ENCODE data around the gene UBR4.

UBR4 gene

DNA sequence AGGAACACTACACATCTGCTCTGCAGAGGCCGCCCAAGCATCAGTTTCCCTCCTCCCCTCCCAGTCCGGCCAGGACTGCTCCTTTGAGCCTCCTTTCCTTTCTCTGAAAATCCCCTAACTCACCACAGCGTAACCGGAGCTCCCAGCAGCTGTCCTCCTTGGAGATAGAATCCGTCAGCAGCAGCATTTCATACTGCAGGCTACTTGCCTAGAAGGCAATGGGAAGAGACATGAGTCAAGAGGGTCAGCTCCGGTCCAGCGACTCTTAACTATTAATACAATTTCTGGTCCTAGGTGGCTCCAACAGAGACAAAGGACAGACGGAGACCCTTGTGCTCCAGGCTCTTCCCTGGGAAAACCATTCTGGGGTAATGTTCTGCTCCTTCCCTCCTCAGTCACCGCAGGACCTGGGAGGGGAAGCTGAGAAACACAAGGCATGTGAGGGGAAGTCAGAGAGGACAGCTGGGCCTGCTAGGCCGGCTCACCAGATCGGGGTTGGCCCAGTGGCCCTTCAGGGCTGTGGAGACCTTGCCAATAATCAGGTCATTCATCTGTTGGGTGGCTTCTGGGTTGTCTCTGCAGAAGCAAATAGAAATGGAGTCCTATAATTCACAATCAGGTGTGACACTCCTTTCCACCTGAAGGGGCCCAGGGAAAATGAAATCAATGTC lies 99.7 kb downstream of the UBR4 start:
- DNase-seq (ENCODE audit: low read depth) = no peak
- no peak overlapping the region for H3K4me3 ChIP-seq (ENCODE audit: low read depth, low read length)

GRCh38 chr1:19109545-19109944 lies 100.5 kb downstream of the UBR4 start:
- DNase-seq (ENCODE audit: low read depth) = no peak

GRCh38 chr1:19101244-19101643 lies 108.8 kb downstream of the UBR4 start:
- DNase-seq (ENCODE audit: low read depth) = peak; percentile 12
- H3K4me3 ChIP-seq (ENCODE audit: low read depth, low read length) = no peak overlapping the region

More at GRCh38 chr1:19109545-19109944, 100.5 kb downstream of the UBR4 start:
- H3K4me3 ChIP-seq (ENCODE audit: low read depth, low read length) = no peak overlapping the region

DNA sequence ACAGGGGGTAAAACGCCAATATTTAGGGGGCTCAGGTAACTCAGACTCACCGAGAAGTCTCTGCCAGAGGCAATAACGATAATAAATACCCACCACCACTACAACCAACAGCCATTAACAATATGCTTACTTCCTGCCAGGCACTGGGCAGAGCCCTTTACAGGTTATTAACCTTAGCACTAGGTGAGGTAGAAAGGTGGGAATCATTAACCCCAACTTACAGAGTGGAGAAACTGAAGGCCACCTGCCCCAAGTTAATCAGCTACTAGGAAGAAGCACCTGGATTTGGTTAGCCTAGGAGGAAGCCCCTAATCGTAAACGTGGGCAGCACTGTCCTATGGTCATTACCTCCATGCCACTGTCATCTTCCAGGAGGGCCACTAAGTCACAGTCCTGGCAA lies 110.0 kb downstream of the UBR4 start:
- no peak for DNase-seq (ENCODE audit: low read depth)
- H3K4me3 ChIP-seq (ENCODE audit: low read depth, low read length) = no peak overlapping the region

DNA sequence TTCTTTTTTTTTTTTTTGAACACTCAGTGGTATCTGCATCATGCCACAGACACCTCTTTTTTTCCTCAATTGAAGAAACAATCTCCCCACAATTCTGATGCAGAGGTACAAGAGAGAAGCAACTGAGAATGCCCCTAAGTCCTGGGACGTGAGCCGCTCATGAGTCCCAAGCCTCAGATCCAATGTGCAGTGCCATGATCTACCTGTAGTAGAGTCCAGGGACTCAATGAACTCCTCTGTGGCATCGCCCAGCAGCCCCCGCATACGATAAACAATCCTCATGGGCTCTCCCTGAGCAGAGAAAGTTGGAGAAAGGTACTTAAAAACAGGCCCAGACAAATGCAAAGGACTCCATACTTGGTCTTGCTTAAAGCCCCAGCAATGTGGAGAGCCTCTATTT lies 113.1 kb downstream of the UBR4 start:
- no peak overlapping the region for H3K4me3 ChIP-seq (ENCODE audit: low read depth, low read length)

DNA sequence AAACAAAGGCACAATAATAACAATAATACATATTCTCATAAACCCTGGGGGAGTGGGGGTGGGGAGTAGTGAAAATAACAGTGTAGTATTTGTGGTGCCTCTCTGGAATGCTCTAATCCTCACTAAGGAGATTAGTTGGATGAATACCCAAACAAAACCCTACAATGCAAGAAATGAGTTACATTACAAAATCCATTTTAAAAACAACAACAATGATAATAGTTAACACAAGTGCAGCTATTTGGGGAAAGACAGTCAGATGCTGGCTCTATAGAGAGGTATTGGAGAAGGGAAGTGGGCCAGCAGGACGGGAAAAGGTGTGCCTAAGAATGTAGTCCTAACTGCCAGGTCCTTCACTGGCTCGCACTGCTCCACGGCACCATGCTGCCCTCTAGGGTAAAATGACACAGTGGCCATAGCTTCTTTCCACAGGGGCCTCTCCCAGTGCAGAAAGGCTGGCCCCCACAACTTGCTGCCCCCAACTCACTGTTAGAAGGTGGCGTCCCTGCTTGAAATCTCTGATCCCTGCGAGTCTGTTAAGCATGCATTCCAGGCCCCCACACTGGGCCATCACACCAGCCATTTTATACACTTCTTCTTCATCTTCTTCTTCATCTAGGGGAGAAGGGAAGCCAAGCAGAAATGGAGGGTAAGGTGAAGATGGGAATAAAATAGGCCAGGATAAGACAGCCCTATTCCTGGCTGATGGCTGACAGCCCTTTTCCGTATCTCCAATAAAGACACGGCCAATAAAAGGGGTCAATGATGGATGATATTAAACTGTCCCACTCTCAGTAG lies 113.8 kb downstream of the UBR4 start:
- no peak for DNase-seq (ENCODE audit: low read depth)
- no peak overlapping the region for H3K4me3 ChIP-seq (ENCODE audit: low read depth, low read length)

More for the DNA sequence above, 113.1 kb downstream of the UBR4 start:
- DNase-seq (ENCODE audit: low read depth) = no peak

- no peak for DNase-seq (ENCODE audit: low read depth)
- H3K4me3 ChIP-seq (ENCODE audit: low read depth, low read length) = no peak overlapping the region
Observed at GRCh38 chr1:19091196-19091953, 118.7 kb downstream of the UBR4 start.

DNA sequence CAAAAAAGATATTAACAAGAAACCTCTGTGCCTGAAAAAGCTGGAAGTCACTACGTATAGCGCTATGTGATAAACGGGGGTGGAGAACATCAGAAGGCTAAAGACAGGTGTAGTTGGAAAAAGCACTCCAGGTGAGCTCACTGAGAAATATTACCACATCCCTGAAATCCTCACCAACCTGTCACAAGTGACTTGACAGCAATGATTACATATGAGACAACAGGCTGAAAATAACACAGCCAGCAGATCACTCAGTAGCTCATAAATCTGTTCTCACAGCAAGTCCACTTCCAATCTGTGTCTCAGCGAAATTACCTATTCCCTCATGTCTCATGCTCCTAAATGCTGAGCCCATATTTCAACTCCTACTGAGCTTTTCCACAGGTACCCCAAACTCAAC lies 120.5 kb downstream of the UBR4 start:
- DNase-seq (ENCODE audit: low read depth) = no peak
- H3K4me3 ChIP-seq (ENCODE audit: low read depth, low read length) = no peak overlapping the region

GRCh38 chr1:19088717-19089442 lies 121.2 kb downstream of the UBR4 start:
- DNase-seq (ENCODE audit: low read depth) = no peak

DNA sequence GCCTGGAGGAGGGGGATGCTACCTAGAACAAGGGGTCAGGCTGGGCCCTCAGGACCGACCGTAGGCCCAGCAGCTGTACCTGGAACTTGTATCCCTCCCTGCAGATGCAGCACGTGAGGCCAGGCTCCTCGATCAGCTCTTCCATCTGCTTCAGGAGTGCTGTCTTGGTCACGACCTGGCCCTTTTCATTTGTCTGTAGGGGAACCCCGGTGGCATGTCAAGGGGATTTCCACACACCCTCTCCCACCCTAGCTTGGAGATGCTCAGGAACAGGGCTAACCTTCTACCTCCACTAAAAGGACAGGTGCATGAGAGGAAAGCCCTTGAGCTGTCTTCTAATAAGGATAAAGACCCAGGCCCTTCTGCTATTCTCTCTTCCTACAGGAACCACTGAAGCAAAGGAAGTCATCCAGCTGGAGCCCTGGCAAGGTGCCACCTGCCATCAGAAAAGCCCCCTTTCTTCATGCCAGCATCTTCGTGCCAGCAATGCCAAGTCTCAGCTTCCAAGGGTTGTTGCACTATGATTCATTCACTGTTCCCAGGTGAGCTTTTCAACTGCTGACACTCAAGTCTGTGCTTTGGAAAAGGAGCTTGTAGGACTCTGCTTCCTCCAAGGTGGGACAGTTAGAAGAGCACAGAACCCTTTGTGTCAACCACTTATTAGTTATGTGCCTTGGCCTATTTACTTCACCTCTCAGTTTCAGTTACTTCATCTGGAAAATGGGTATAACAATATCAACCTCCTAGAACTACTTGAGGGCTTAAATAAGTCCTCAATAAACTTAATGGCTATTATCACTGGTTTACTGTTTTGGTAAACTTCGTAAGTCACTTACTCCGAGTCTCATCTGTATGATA lies 122.1 kb downstream of the UBR4 start:
- H3K4me3 ChIP-seq (ENCODE audit: low read depth, low read length) = no peak overlapping the region
- no peak for DNase-seq (ENCODE audit: low read depth)

More at GRCh38 chr1:19088717-19089442, 121.2 kb downstream of the UBR4 start:
- H3K4me3 ChIP-seq (ENCODE audit: low read depth, low read length) = no peak overlapping the region

- no peak overlapping the region for H3K4me3 ChIP-seq (ENCODE audit: low read depth, low read length)
- no peak for DNase-seq (ENCODE audit: low read depth)
Observed at GRCh38 chr1:19087017-19087736, 122.9 kb downstream of the UBR4 start.

- DNase-seq (ENCODE audit: low read depth) = no peak
- no peak overlapping the region for H3K4me3 ChIP-seq (ENCODE audit: low read depth, low read length)
Observed at GRCh38 chr1:19086176-19086875, 123.7 kb downstream of the UBR4 start.

DNA sequence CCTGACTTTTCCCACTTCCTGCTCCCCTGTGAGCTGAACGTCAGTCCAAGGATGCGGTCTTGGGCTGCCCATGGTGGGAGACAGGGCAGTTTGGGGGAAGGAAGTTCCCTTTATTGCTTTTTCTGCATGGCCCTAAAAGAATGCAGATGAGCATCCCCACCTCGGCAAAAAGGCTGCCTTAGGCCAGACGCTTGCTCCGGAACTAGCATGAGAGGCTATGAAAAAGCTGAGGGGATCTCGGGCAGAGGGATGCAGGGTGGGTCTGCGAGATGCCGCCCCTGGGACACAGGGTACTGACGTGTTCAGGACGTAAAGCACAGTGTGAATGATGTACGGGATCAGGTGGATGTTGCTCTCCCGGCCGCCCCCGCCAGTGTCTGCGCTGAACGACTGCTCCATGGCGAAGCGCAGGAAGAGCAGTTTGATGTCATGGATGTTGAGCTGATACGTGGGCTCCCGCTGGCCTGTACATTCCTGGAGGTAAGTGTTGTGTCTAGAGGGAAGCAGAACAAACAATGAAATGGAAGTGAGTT lies 125.8 kb downstream of the UBR4 start:
- no peak overlapping the region for H3K4me3 ChIP-seq (ENCODE audit: low read depth, low read length)
- DNase-seq (ENCODE audit: low read depth) = no peak

DNA sequence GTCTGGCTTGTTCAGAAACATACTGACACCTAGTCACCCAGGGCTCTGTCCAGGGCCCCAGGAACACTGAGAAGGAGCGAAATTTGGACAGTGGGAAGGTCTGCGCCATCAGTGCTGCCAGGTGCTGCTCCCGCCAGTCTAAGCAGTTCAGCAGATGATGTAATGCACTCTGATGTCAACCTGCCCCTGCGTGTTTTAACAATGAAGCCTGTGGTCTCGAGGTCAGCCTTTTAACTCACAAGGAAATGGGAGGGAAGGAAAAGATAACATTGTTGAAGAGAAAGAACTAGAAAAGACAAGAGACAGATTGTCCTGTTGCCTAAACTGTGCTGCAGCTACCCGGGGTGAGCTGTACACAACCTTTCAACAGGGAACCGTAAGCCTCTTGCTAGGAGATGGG lies 127.0 kb downstream of the UBR4 start:
- DNase-seq (ENCODE audit: low read depth) = no peak

DNA sequence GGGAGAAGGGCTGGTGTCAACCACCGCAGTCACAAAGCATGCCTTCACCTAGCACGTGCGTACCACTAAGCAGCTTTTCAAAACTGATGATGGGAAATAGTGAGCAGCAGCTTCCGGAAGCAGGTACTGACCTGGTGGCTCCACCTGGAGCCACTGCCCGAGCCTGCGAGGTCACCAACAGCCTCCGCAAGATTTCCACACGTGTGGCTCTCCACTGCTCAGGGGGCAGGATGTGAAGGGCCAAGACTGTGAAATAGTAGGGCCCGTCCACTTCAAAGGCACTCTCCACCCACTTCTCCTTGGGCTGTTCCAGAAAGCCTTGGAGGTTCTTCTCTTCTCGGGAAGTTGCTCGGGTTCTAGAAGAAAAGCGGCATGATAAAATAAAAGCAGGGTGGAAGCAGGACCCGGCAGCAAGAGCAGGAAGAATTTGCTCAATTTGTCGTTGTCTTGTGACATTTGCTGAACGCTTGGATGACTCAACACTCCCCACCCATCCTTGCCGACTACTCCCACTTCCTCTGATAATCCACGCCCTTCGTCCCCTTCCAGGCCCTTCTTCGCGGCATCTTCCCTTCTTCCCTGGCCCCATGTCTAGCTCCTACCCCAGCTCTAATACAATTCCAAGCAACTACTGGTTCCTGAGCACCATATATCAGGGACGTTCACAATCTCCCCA lies 128.7 kb downstream of the UBR4 start:
- no peak for DNase-seq (ENCODE audit: low read depth)
- no peak overlapping the region for H3K4me3 ChIP-seq (ENCODE audit: low read depth, low read length)

More for the DNA sequence above, 127.0 kb downstream of the UBR4 start:
- H3K4me3 ChIP-seq (ENCODE audit: low read depth, low read length) = no peak overlapping the region

DNA sequence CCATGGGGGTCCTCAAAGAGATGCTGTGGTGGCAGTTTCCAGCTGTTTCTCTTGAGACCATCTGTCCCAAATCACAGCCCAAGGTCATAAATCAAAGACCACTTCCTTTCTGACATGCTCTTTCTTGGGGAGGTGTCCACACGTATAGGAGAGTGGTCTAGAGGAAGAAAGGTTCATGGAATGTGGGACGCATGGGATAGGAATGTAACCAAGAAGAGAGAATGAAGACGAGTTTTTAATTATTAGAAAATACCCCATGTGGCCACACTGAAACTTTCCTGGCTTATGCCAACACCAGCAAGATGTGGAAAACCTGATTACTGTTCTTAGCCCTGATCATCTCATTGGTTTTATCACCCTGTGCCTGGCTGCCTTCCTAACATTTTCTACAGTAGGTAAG lies 129.3 kb downstream of the UBR4 start:
- H3K4me3 ChIP-seq (ENCODE audit: low read depth, low read length) = no peak overlapping the region
- DNase-seq (ENCODE audit: low read depth) = no peak
